GM12878 (cell line): ENCODE results near the gene PIERCE2. TPM values are rescaled to one million over a fixed set of nuclear protein-coding genes. Genes with fewer than 3 reads are reported as not detected.

ENCODE experiments used
- ATAC-seq: fragments of 200-7000 bp; cut with Tn5 transposase; 3 replicates; pipeline ENCODE4 v1.9.1; 2020; ENCODE audit warnings: mild to moderate bottlenecking, moderate library complexity
- BruUV-seq: library from RNA; stranded (reverse); fragments of 400-500 nt; replicated peaks from 2 replicates; lab custom pipeline; 2021; lab: Mats Ljungman, UMichigan
- CTCF ChIA-PET: fragments of 300-600 bp; sonication (Branson Sonifier 250); formaldehyde crosslinking; extraction: SDS; loops from one replicate; lab custom pipeline; 2021; ENCODE audit warnings: inconsistent platforms; lab: Yijun Ruan, JAX
- POLR2A ChIA-PET: fragments of 350-600 bp; formaldehyde crosslinking; extraction: SDS; loops from one replicate; lab custom pipeline; 2021; ENCODE audit warnings: inconsistent platforms; lab: Charles Lee
- RAD21 ChIA-PET: fragments of 300-600 bp; sonication (Branson Sonifier 250); formaldehyde crosslinking; loops from one replicate; lab custom pipeline; 2023; ENCODE audit warnings: antibody characterized with exemption; ENCODE audit not compliant: unreplicated experiment; lab: Charles Lee
- SMC1A ChIA-PET: fragments of 300-600 bp; sonication (Branson Sonifier 250); formaldehyde crosslinking; loops from one replicate; lab custom pipeline; 2023; ENCODE audit not compliant: unreplicated experiment, uncharacterized antibody; lab: Charles Lee
- DNase-seq: peaks from one replicate; pipeline ENCODE4 v3.0.0-alpha.2; 2011; ENCODE audit warnings: low read depth, low spot score
- FAIRE-seq: peaks from 3 replicates; lab custom pipeline; 2011; peaks lifted over from hg19 to GRCh38; lab: Jason Lieb, UNC
- H2AFZ ChIP-seq: 2 replicates; pipeline ENCODE4 v1.6.0; 2011; ENCODE audit warnings: low read depth, low read length, control low read depth; ENCODE audit not compliant: control insufficient read depth
- H3K27ac ChIP-seq: 2 replicates; pipeline ENCODE4 v1.5.1; 2011; ENCODE audit warnings: control low read depth; ENCODE audit not compliant: control insufficient read depth, insufficient read depth
- H3K27me3 ChIP-seq, 2 experiments: replicated peaks in 1 of 2; 2 replicates each; pipeline versions ENCODE4 v1.6.0 to v1.6.1; 2011; ENCODE audit warnings: low read length in 1 of 2; ENCODE audit not compliant: control insufficient read depth in 2 of 2, insufficient read depth in 2 of 2
- H3K36me3 ChIP-seq, 2 experiments: 2 replicates each; pipeline ENCODE4 v1.5.1; 2011; ENCODE audit warnings: low read length in 1 of 2; ENCODE audit not compliant: control insufficient read depth in 2 of 2, insufficient read depth in 2 of 2
- H3K4me1 ChIP-seq: 2 replicates; pipeline ENCODE4 v1.6.1; 2011; ENCODE audit warnings: mild to moderate bottlenecking, low read length, moderate library complexity, mixed read lengths; ENCODE audit not compliant: control insufficient read depth, insufficient read depth
- H3K4me2 ChIP-seq: 2 replicates; pipeline ENCODE4 v1.6.0; 2011; ENCODE audit warnings: control low read depth; ENCODE audit not compliant: control insufficient read depth, insufficient read depth
- H3K4me3 ChIP-seq: fragments of 200-600 bp; sonication (generic); 2 replicates; pipeline ENCODE4 v1.5.1; 2016
- H3K79me2 ChIP-seq: 2 replicates; pipeline ENCODE4 v1.6.0; 2011; ENCODE audit warnings: low read length; ENCODE audit not compliant: control insufficient read depth, insufficient read depth
- H3K9ac ChIP-seq: 2 replicates; pipeline ENCODE4 v1.8.0; 2011; ENCODE audit warnings: low read length, control low read depth, mixed read lengths; ENCODE audit not compliant: control insufficient read depth, insufficient read depth
- H3K9me3 ChIP-seq: replicated peaks from 3 replicates; pipeline ENCODE4 v1.5.1; 2011; ENCODE audit warnings: mild to moderate bottlenecking, low read length; ENCODE audit not compliant: control insufficient read depth, insufficient read depth
- H4K20me1 ChIP-seq: 2 replicates; pipeline ENCODE4 v1.6.0; 2011; ENCODE audit not compliant: control insufficient read depth, insufficient read depth
- JUNB ChIP-seq: IDR thresholded peaks from 2 replicates; pipeline ENCODE4 v1.6.1; 2016; ENCODE audit warnings: antibody characterized with exemption, mild to moderate bottlenecking
- MEF2B ChIP-seq: fragments of 450-650 bp; IDR thresholded peaks from 2 replicates; pipeline ENCODE4 v1.6.1; 2018; ENCODE audit warnings: mild to moderate bottlenecking, moderate library complexity; ENCODE audit not compliant: partially characterized antibody, poor library complexity, severe bottlenecking
- RELA ChIP-seq: fragments of 450-650 bp; IDR thresholded peaks from 2 replicates; pipeline ENCODE4 v1.8.0; 2014; ENCODE audit warnings: borderline replicate concordance; ENCODE audit not compliant: partially characterized antibody
- WGBS: methylation state at CpG from one replicate; pipeline ENCODE4 v1.1.6; 2016; ENCODE audit warnings: low lambda C conversion rate; ENCODE audit not compliant: insufficient replicate concordance, insufficient coverage; ENCODE audit errors: missing lambda C conversion rate; 5-methylcytosine and 5-hydroxymethylcytosine counted together
- in situ Hi-C: fragments of 300-500 bp; cut with MboI; formaldehyde crosslinking; loops from 9 replicates; pipeline ENCODE4 v1.14.3; 2018; ENCODE audit warnings: mixed read lengths
- intact Hi-C: fragments of 100-400 bp; cut with micrococcal nuclease; formaldehyde crosslinking; loops from one replicate; pipeline ENCODE4 v1.14.2; 2022; ENCODE audit not compliant: unreplicated experiment
- polyA plus RNA-seq, 11 experiments: library from polyadenylated mRNA; depleted of rRNA in 4 of 11; unstranded in 6 of 11; stranded (reverse) in 5 of 11; fragments of >200 nt; fragmentation: Nextera tagmentation in 4 of 11; fragmentation: Illumina TruSeq in 1 of 11; extraction: Ambion mirVana in 4 of 11; extraction: Trizol in 1 of 11; gene quantifications; 1 replicate in 1 of 11; 2 replicates in 10 of 11; pipeline versions ENCODE4 v1.2.1 to v1.2.3, GENCODE V29; 2011 to 2016; ENCODE audit warnings: inconsistent platforms in 2 of 11, missing spikeins in 2 of 11, low read depth in 1 of 11
- total RNA-seq, 4 experiments: library from RNA; depleted of rRNA in 3 of 4; stranded (reverse); fragments of >200 nt in 3 of 4; fragmentation: Illumina TruSeq in 1 of 4; extraction: Trizol in 1 of 4; gene quantifications; 2 replicates each; pipeline versions ENCODE4 v1.2.1 to v1.2.3, GENCODE V29; 2013 to 2021
- TF ChIP-seq, protein P1 (sequence below): fragments of 150-350 bp; IDR thresholded peaks from 2 replicates; pipeline ENCODE4 v1.6.1; 2014; ENCODE audit warnings: mild to moderate bottlenecking, low read depth, low read length

The PIERCE2 gene
- total and polyA plus RNA-seq, 10 of the 15 experiments (the other 5 are each of a cell fraction or from before 2014, with no cell fraction given): 0.33 to 1.4 (median 0.89) TPM; not detected in 1

- no peaks in the 10 kb centered on the region for H4K20me1 ChIP-seq
- RAD21 ChIA-PET: no interaction called here
- no peaks in the 10 kb centered on the region; a peak in 3 of 4 replicates for H3K36me3 ChIP-seq
- intact Hi-C loops: no loop called here
- H3K9ac ChIP-seq: no peak overlapping the region
- no peak overlapping the region for H3K4me2 ChIP-seq
- BruUV-seq: no TSS peak
- H3K4me1 ChIP-seq: no peaks in the 10 kb centered on the region
- SMC1A ChIA-PET: interaction anchor here (1.1 to 1.6 kb wide), 2 partner anchors 9 to 16 kb away, joined by 3 to 5 read pairs; no protein-coding TSS in a partner anchor
- POLR2A ChIA-PET: interaction anchor here (0.6 kb wide), 1 partner anchor 53 kb away, joined by 4 read pairs; no protein-coding TSS in a partner anchor
- H3K27me3 ChIP-seq: no peaks in the 10 kb centered on the region
- FAIRE-seq: no peak
- in situ Hi-C loops: no loop called here
- H3K27ac ChIP-seq: no peak overlapping the region
- TF ChIP-seq RELA: no peak
- TF ChIP-seq, protein P1, sequence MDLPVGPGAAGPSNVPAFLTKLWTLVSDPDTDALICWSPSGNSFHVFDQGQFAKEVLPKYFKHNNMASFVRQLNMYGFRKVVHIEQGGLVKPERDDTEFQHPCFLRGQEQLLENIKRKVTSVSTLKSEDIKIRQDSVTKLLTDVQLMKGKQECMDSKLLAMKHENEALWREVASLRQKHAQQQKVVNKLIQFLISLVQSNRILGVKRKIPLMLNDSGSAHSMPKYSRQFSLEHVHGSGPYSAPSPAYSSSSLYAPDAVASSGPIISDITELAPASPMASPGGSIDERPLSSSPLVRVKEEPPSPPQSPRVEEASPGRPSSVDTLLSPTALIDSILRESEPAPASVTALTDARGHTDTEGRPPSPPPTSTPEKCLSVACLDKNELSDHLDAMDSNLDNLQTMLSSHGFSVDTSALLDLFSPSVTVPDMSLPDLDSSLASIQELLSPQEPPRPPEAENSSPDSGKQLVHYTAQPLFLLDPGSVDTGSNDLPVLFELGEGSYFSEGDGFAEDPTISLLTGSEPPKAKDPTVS: no peak
- TF ChIP-seq MEF2B: no peak
- peak; percentile 38; the same call in 1 of the 2 replicates for TF ChIP-seq JUNB
- WGBS: 93% methylated on average over 1 of the region's 1 CpG
- CTCF ChIA-PET: interaction anchor here (0.6 to 1.0 kb wide), 3 partner anchors 42 to 324 kb away, joined by 3 to 4 read pairs (median 3); partner anchors contain the start of genes CCPG1 and PIERCE2
- H3K9me3 ChIP-seq: no peaks in the 10 kb centered on the region
- ATAC-seq: no peak
- no peak overlapping the region for H2AFZ ChIP-seq
- no peaks in the 10 kb centered on the region for H3K79me2 ChIP-seq
- no peak for DNase-seq
- H3K4me3 ChIP-seq: no peak overlapping the region
These were observed 41.3 kb upstream of the PIERCE2 start for GRCh38 chr15:55366981-55367380.
